Hematopoietic multipotent progenitor cell treated with erythropoietin and hydrocortisone succinate and interleukin-3 and kit ligand, for 8 days (in vitro differentiated cells): ENCODE data around the gene SACS.
A peak's percentile ranks its signal among the peaks of the same experiment; 100 is the strongest.

ENCODE experiments used
- DNase-seq: peaks from one replicate; pipeline ENCODE4 v3.0.0-alpha.2; 2015

Gene SACS

GRCh38 chr13:23433171-23434153 is at the start of gene SACS:
Gene SACS, minus strand, starts transcription at chr13:23433702. Its CDS starts 22,463 bp downstream, at chr13:23411239.
- no peak for DNase-seq

GRCh38 chr13:23480324-23480723 is 46.8 kb upstream of the SACS start:
- DNase-seq = no peak

- DNase-seq = no peak
Observed at GRCh38 chr13:23477101-23477500, 43.6 kb upstream of the SACS start.

- no peak for DNase-seq
Observed at GRCh38 chr13:23473221-23473620, 39.7 kb upstream of the SACS start.

DNA sequence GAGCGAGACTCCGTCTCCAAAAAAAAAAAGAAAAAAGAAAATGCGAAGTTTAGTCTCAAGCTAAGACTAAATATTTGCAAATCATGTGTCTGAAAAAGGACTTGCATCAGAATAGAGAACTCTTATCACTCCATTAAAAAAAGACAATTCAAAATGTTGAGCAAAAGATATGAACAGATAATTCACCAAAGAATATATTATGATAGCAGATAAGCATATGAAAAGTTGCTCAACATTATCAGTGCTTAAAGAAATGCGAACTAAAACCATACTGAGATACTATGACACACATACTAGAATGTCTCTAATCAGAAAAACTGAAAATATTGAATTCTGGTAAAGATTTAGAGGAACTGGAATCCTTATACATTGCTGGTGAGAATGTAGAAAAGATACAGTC is 38.7 kb upstream of the SACS start:
- no peak for DNase-seq

GRCh38 chr13:23470790-23471614 is 37.5 kb upstream of the SACS start:
- DNase-seq = no peak

DNA sequence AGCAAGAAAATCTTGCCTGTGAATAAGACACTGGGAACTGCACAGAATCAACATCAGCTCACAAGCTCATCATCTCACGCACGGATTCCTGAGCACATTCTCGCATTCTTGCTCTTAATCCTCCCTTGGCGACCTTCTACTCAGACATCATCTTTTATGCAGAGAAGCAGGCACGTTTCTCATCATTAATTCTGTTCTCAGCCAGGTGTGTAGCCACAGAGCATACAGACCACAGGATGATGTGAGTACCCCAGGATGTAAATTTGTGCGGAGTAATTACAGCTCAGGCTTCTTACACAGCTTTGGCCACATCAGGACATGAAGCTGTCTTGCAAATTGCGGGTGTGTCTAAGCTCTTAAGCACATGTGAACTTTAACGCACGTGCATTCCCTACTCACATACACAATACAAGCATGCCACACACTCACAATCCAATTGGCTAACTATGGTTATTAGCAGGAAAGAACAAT is 36.5 kb upstream of the SACS start:
- DNase-seq = no peak

DNA sequence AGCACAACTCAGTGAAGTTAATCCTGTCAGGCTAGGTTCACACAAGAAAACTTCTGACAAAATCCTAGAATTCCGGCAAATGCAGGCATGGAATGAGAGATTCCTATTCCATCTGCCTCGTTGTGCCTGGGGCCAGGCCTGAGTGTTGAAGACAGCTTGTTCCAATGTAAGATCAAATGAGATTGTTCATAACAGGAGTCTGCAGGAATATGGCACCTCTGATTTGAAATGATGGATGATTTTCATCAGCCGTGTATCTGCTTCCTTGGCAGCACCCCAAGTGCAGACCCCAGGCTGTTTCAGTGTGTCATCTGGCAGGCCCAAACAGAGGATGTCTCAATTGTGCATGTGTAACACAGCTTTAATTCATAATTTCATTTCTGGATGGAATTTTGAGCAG is 35.3 kb upstream of the SACS start:
- no peak for DNase-seq

- DNase-seq = no peak
Observed at GRCh38 chr13:23467932-23468278, 34.4 kb upstream of the SACS start.

DNA sequence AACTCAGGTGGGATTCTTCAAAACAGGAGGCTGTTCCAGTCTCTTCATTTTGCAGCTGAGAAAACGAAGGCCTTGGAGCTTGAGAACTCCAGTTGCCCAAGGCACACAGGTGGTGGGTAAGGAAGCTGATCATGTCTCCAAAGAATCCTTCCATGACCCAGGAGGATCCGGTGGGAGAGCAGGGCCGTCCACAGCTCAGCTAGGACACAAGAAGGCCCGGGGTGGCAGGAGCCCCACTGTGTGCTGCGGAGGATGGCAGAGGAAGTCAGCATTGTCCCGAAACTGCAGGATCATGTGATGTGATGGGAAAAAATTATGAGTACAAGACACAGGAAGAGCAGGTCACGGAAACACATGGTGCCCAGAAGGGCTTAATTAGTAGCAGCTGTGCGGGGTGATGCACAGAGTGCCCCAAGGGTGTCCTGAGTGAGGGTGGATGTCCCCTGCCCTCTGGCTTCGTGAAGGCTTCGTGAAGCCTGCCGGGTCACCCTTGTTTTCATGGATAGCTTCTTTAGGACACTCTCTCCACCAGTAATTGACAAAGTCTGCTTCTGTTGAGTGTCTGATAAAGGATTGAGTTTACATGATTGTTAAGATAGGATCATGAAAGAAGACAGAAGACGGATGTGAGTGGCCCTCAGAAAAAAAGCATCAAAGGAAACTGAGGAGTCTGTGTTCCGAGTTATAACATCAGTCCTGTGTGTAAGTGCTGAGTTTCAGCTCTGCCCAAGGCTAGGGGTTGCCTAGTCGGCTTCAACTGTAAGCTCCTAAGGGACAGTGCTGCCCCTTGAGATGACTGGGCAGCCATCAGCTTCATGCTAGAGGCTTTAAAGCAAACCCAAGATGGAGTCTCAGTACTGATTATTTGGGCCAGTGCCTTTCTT is 33.8 kb upstream of the SACS start:
- no peak for DNase-seq

DNA sequence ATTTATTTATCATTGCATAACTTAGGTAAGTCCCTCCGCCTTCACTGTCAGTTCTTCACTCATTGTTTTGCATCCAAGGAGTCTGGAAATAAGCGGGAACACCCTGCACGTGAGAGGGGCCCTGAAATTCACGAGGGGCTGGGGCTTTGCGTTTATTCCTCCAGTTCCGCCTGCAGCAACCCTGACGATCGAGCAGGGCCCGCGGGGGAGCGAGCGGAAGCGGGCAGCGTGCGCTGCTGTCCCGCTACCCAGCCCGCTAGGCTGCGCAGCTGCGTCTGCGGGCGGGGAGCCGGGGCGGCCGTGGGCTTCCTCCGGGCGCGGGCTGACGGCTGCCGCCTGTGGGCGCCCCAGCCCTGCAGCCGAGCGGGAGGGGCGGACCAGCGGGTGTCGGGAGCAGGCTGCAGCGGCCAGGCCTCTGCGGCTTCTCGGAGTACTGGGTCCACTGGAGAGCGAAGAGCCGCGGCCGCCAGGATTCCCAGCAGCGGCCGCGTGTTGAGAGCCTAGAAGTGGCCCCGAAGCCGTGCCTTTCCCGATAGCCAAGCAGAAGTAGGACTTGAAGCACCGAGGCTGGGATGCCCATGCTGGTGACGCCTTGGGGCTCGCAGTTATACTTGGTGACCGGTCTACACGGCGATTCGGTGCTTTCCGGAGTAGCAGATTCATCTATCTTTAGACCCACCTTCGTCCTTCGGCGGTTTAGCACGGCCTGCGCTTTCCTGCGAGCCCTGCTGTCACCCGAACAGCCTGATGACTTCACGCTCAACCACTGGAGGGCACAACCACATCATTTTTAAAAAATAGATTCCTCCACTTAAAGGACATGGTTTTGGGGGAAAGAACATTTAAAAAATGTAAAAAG is 32.9 kb upstream of the SACS start:
- peak; percentile 81 for DNase-seq

DNA sequence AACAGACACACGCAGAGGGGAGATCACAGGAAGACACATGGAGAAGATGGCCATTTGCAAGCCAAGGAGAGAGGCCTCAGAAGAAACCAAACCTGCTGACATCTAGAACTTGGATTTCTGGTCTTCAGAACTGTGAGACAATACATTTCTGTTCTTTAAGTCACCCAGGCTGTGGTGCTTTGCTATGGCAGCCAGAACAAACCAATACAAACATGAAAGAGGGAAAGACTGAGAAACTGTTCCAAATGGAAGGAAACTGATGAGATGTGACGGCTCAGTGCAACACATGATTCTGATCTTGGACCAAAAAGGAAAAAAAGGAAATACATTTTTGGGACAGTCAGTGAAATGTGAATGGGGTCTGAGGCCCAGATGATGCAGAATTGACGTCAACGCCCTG is 30.2 kb upstream of the SACS start:
- DNase-seq = no peak

- DNase-seq = no peak
Observed at GRCh38 chr13:23462815-23463559, 29.5 kb upstream of the SACS start.

DNA sequence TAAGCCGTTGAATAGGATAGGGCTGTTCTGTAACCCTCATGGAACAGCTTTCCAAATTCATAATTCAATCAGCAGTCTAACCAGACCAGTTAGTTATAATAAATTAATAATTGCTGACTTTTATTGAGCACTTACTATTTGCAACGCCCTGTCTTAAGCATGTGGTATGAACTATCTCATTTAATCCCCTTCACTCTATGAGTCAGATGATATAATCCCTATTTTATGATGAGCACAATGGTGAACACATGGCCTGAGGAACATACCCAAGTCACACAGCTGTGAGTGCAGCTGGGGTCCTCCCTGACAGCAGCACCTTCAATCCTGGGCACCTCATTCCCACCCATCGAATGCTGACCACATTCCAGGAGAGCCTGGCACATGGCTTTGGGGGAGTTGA is 28.0 kb upstream of the SACS start:
- DNase-seq = no peak

- DNase-seq = no peak
Observed at GRCh38 chr13:23460921-23461320, 27.4 kb upstream of the SACS start.

GRCh38 chr13:23460309-23460708 is 26.8 kb upstream of the SACS start:
- no peak for DNase-seq

DNA sequence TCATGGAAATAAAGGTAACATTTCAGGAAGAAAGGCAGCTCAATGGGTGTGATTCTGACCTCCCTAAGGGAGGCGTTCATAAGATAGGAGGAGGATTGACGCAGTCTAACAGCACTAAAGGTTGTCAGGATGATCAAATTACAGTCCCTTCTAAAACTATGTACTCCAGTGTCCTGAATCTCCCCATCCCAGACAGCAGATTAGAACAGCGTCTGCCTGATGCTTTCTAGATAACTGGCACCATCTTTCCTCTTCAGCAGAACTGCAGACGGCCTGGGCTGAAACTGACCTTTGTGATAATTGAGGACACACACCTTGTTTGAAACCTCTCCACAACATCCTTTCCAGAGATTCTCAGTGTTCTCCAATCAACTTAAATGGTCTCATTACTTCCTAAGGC is 25.5 kb upstream of the SACS start:
- no peak for DNase-seq

DNA sequence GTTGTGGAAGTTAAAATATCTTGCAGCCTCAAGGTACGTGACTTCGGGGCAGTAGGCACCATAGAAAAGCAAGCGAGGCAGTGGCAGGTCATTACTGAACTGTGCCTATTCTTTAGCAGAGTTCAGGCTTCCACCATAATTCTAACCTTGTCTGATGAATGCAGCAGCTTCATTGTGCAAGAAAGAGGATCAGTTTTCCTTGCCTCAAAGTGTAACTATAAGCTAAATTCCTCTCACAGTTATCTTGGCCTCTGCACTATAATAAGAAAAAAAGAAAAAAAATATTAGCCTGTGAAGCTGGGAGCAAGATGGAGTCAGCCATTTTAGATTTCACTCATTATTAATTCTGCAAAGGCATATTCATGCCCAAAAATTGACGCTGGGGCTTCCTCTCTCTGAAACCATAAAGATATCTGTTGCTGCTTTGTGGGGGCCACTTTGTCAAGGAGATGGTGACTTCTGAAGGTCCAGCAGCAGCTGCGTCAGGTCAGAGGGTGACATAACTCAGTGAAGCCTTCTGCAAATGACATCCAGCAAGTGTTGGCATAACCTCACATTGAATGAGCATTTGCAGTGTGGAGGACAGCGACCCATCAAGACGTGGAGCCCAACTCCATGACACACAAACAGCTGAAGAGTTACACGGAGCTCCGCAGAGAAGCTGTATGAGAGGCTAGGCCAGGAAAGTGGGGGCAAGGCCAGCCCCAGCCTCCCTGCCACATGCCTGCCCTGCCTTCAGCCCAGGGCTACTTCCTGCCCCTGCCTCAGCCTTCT is 23.1 kb upstream of the SACS start:
- DNase-seq = no peak

DNA sequence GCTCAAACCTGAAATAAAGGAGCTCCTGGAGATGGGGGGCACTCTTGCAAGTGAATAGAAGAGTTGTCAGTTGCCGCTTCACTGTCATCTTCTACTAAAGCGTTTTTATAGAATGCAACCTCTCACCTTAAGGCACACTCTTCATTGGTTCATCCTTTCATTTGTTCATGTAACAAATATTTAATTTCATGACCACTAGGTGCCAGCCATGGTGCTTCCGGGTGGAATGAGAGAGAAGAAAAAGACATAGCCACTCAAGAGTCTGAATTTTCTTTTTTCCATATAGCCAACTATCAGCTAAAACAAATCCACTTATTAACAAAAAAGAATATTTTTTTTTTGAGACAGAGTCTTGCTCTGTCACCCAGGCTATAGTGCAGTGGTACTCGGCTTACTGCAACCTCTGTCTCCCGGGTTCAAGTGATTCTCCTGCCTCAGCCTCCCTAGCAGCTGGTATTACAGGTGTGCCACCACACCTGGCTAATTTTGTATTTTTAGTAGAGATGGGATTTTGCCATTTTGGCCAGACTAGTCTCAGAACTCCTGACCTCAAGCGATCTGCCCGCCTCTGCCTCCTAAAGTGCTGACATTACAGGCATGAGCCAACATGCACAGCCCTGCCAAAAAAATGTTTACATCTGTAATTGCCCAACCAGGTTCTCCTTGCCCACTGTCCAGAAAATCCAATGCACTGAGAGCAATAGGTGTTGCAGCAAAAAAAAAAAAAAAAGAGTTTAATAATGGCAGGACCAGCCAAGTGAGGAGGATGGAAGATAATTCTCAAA is 22.1 kb upstream of the SACS start:
- no peak for DNase-seq
